NCI-H1092 treated with DMSO at 0.1 percent for 48 hours (cell line): ENCODE results near the gene ZNF850.

Experiments
- DNase-seq: peaks from one replicate; lab custom pipeline; 2025; lab: John Stamatoyannopoulos, UW

ZNF850 gene

DNA sequence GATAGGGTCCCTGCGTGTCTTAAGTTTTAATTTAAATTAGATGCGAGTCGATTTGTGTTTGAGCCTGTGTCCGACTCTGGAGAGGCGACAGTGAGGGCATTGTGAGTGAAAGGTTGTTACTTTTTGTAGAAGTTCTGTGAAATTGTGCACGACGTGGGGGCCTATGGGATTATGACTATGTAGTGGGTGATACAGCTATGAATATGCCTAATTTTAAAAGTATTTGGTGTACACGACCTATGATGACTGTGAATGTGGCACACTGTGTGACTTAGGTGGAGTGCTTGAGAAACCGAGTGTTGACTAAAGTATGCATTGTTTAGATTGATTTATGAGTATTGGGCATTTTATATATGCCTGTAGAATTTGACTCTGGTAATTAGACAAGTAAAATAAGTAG, 84.5 kb downstream of the ZNF850 start:
- no peak for DNase-seq

DNA sequence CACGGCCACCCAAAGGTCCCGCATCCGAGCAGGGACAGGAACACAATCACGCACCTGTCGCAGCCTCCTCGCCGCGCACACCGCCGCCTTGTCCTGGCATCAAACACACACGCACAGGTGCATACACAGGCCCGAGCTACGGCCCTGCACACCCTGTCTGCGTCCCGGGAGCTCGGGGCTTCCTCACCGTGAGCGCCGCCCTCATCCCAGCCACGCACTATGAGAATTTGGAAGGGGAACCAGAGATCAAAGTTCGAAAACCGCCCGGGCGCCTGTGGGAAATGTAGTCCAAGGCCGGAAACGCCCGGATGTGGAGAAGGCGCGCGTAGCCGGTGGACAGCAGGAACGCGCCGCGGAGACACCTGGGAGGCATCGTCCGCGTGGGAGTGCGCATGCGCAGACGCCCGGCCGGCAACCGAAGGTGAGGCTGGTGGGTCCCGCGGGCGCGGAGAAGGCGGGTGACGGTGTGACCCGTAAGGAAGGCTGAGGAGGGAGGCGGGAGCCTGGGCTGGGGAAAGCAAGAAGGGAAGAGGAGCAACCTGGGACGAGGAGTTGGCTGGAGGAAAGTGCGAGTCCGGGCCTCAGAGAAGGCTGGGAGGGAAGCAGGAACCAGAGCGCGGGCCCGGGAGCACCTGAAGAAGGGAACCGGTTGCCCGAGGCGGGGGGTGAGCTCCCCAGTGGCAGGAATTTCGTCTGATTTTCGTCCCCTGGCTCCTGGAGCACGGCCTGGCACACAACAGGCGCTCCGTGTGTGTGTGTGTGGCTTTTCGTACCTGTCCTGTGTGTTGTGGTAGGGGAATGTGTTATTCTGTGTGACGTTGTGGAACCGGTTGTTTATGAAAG, 85.2 kb downstream of the ZNF850 start, which contains the start of gene ZNF567:
TSS of gene ZNF567 (plus strand) at position 399 of the 843 bp plus-strand sequence. CDS start 7,256 bp downstream, outside the sequence.
- peak; percentile 81 for DNase-seq

DNA sequence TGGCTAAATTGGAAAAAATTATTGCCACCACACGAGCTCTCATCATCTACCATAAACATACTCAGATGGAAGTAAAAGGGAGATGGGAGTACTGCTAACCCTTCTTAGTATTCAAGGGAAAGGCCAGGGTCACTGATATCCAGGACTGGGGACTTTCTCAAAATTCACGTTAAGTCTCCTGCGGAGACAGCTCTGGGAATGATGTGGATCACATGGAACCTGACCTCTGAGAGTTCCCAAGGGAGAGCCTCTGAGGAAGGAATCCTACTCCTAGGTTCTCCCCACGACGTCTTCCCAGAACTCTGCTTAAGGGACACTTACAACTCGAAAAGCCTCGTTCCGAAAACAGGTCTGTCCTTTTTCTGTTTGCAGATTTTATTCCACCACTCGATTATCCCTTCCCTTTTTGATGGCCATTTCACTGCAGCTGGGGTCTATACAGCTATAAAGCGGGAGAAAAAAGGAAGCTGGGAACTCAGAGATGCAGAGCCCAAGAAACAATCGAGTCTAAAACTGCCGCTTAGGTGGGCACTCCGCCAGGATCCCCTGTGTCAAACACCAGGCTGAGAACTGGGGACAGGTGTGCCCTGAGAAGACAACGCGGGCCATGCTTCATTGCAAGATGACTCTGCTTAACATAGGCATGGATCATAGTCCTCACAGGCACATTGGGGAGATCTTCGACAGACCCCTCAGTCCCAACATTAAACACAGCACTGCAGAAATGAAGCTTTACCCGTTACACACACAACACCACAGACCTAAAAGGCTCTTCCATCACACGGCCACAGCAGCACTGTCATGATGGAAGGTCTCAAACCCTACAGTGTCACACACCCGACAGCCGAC, 86.0 kb downstream of the ZNF850 start:
- no peak for DNase-seq

DNA sequence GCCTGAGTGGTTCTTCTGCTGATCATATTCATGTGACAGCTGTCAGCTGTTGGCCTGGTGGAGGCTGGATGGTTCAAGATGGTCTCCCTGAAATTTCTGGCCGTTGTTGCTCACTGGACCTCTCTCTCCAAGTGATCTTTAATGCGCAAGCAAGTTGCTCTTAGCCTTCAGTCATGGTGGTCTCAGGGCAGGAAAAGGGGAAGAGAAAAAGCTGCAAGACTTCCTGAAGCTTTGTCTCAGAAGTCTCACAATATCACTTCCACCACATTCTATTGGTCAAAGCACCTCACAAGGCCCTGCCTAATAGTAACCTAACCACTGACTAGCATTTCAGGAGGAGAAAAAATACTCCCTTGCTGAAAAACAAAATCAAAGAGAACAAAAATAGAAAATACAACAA, 86.8 kb downstream of the ZNF850 start:
- no peak for DNase-seq

DNA sequence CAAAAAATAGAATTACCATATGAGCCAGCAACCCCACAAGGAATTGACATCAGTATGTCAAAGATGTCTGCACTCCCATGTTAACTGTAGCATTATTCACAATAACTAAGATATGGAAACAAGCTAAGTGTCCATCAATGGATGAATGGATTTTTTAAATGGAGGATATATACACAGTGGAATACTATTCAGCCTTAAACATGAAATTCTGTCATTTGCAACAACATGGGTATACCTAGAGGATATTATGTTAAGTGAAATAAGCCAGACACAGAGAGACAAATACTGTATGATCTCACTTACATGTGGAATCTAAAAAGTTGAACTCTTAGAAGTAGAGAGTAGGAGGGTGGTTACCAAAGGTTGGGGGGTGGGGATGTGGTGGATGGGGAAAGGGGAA, 93.2 kb downstream of the ZNF850 start:
- no peak for DNase-seq

DNA sequence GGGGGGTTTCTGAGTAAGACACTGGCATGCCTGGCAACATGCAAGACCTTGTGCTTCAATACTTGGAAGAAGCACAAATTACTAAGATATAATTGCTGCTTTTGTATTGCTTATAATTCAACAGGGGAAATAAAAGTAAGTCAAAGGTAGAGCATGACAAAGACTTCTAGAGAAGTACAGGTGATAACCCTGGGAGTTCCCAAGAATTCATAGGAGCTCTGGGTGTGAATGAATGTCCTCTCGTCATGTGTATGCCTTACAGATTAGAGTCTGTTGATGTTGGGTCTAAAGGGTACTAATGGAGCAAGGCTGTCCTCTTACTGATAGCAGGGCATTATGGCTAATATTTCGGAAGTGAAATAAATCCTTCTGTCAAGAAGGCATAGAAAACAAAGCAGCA, 98.4 kb downstream of the ZNF850 start:
- no peak for DNase-seq

DNA sequence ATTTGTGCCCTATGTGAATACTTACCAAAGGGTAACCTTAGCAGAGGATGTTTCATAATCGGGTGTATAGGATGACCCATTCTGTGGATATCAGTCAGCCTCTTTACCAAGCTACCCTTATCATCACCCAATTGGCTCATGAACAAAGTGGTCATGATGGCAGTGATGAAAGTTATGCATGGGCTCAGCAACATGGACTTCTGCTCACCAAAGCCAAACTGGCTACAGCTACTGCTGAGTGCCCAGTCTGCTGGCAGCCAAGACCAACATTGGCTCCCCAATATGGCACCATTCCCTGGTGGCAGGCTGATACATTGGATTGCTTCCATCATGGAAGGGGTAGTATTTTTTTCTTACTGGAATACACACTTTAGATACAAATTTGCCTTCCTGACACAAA, 100.2 kb downstream of the ZNF850 start:
- no peak for DNase-seq

DNA sequence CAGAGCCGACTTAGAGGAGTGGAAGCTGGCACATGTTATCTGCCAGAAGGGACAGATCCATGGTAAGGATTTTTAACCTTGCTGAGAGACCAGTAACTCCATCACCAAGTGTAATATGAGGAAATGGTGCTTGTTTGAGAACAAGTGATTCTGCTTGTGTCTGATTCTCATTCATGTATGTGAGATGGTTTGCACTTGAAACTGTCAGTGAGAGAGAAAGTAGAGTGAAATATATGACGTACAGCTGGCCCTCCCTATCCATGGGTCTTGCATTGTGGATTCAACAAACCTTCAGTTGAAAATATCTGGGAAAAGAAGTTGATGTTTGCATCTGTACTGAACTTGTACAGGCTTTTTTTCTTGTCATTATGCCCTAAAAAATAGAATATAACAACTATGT, 104.0 kb downstream of the ZNF850 start:
- no peak for DNase-seq

DNA sequence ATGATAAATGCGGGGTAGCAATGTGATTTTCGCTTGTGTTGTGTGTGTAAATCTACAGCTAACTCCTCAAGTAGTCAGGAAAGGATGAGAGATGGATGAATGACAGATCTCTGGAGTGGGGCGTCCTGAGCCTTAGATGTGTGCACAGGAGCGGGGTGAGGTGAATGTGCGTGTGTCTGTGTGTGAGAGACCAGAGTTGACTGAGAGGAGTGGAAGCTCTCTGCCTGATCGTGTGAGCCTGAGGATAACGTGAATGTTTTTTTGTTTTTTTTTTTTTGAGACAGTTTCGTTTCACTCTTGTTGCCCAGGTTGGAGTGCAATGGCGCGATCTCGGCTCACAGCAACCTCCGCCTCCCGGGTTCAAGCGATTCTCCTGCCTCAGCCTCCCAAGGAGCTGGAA, 106.8 kb downstream of the ZNF850 start:
- no peak for DNase-seq
